Adrenal gland (tissue), 12 donors: Measurements from ENCODE around the gene ALG12. TPM values are rescaled to one million over a fixed set of nuclear protein-coding genes. Genes with fewer than 3 reads are reported as not detected.

ENCODE experiments used
- DNase-seq, 7 donors: peaks; one replicate each; pipeline ENCODE4 v3.0.0-alpha.2; 2019 to 2020
- H3K27ac ChIP-seq, 5 donors: fragments of 200-600 bp; sonication (generic) in 4 of 5; 1 replicate in 3 of 5; 2 replicates in 2 of 5; pipeline versions ENCODE4 v1.5.1 to v1.8.0; 2016 to 2020; ENCODE audit warnings: mild to moderate bottlenecking in 1 of 5
- H3K27me3 ChIP-seq: fragments of 200-600 bp; 2 replicates; pipeline ENCODE4 v1.8.0; 2021
- H3K36me3 ChIP-seq, 2 donors: fragments of 200-600 bp; replicated peaks in 1 of 2; 1 replicate in 1 of 2; 2 replicates in 1 of 2; pipeline versions ENCODE4 v1.5.1 to v1.8.0; 2018 to 2022
- H3K4me1 ChIP-seq, 2 donors: fragments of 200-600 bp; replicated peaks in 1 of 2; 1 replicate in 1 of 2; 2 replicates in 1 of 2; pipeline versions ENCODE4 v1.5.1 to v1.8.0; 2018 to 2021
- H3K4me3 ChIP-seq, 4 donors: fragments of 200-600 bp; sonication (generic) in 3 of 4; one replicate each; pipeline ENCODE4 v1.5.1; 2016 to 2018
- H3K9me3 ChIP-seq, 3 donors: fragments of 200-600 bp; sonication (generic) in 1 of 3; replicated peaks in 1 of 3; 1 replicate in 2 of 3; 2 replicates in 1 of 3; pipeline versions ENCODE4 v1.5.1 to v1.8.0; 2016 to 2021
- CTCF ChIP-seq, 6 experiments: fragments of 450-650 bp in 4 of 6; fragments of 200-600 bp in 2 of 6; sonication (generic) in 1 of 6; IDR thresholded peaks; 1 replicate in 5 of 6; 2 replicates in 1 of 6; pipeline versions ENCODE4 v1.5.1 to v1.8.0; 2016 to 2021; ENCODE audit warnings: antibody characterized with exemption in 6 of 6, mild to moderate bottlenecking in 2 of 6, moderate library complexity in 1 of 6
- POLR2A ChIP-seq, 2 donors: fragments of 450-650 bp; IDR thresholded peaks; one replicate each; pipeline ENCODE4 v1.6.1; 2017; ENCODE audit warnings: antibody characterized with exemption in 2 of 2, mild to moderate bottlenecking in 2 of 2, moderate library complexity in 1 of 2
- WGBS, 4 donors: extraction: QIAGEN DNeasy Blood & Tissue Kit in 2 of 4; methylation state at CpG; one replicate each; pipeline versions ENCODE4 v1.1.5 to v1.1.7; 2013 to 2017; 5-methylcytosine and 5-hydroxymethylcytosine counted together
- intact Hi-C, 2 donors: fragments of 100-400 bp; cut with DNase I; formaldehyde crosslinking; loops; one replicate each; pipeline versions ENCODE4 v1.14.1 to v1.15.0; 2022 to 2023
- polyA plus RNA-seq, 3 donors: library from polyadenylated mRNA; stranded (reverse); fragments of 200-250 nt in 2 of 3; fragments of 350-450 nt in 1 of 3; fragmentation: Illumina TruSeq in 1 of 3; extraction: RNeasy Lipid Tissue Mini Kit (QIAGEN cat#74804) in 1 of 3; gene quantifications; one replicate each; pipeline ENCODE4 v1.2.3, GENCODE V29; 2013 to 2014
- total RNA-seq, 9 donors: library from RNA; depleted of rRNA in 4 of 9; stranded (reverse); fragments of >200 nt in 4 of 9; fragments of 120-200 nt in 1 of 9; fragmentation: NEBNext Ultra II Directional in 1 of 9; extraction: Animal tissue kit (Norgen Biotek cat#: 25700) in 1 of 9; gene quantifications; one replicate each; pipeline versions ENCODE4 v1.1.0 to v1.2.4, GENCODE V29; 2013 to 2023
- donor health status: healthy with polysubstance abuse.
- donor health status: Bipolar disorder and iron deficiency.
- donor health status: DM: yes; HTN: yes; CAD: no.
- donor health status: DM: no; HTN: no; CAD: no.
- donor health status: DM: no; HTN: no; CAD: no.
- donor health status: DM: yes; HTN: yes; CAD: no.

Gene ALG12
- total and polyA plus RNA-seq, 12 donors, result 6.4 to 33.6 (median 18.9) TPM

GRCh38 chr22:49863931-49864330 is 54.3 kb downstream of the ALG12 start:
- H3K4me1 ChIP-seq, result no peaks in the 10 kb centered on the region
- H3K27ac ChIP-seq, result no peak overlapping the region
- intact Hi-C loops, result no loop called here
- no peak overlapping the region for H3K4me3 ChIP-seq
- WGBS, 4 donors, result 58 to 73% (median 65%) methylated on average over 6 to 7 of the region's 7 CpGs
- no peak for DNase-seq
- TF ChIP-seq POLR2A (IDR thresholded peaks at IDR 0.05) (no peak), CTCF (IDR thresholded peaks at IDR 0.05) (no peak)
- H3K9me3 ChIP-seq, result peaks cover 0 to 15% (median 0%) of the 10 kb centered on the region in 3 donors
- H3K27me3 ChIP-seq, result no peaks in the 10 kb centered on the region
- no peaks in the 10 kb centered on the region for H3K36me3 ChIP-seq

- TF ChIP-seq CTCF (IDR thresholded peaks at IDR 0.05), result no peak
- TF ChIP-seq POLR2A (IDR thresholded peaks at IDR 0.05), result no peak
- 77 to 89% (median 84%) methylated on average over 5 of the region's 5 CpGs for WGBS, 4 donors
- Histone ChIP-seq H3K27ac (no peak overlapping the region), H3K4me3 (no peak overlapping the region), H3K4me1 (no peaks in the 10 kb centered on the region), H3K36me3 (no peaks in the 10 kb centered on the region), H3K27me3 (no peaks in the 10 kb centered on the region), H3K9me3 (peaks cover 0 to 15% (median 0%) of the 10 kb centered on the region in 3 donors)
- intact Hi-C loops, result no loop called here
- DNase-seq, result peak in 1 of 7 donors; percentile 8
Observed at GRCh38 chr22:49862496-49862776, 55.8 kb downstream of the ALG12 start.

GRCh38 chr22:49861642-49862495 is 56.4 kb downstream of the ALG12 start:
- intact Hi-C loops, result no loop called here
- H3K27ac ChIP-seq, result no peak overlapping the region
- WGBS, 4 donors, result 90 to 94% (median 93%) methylated on average over 22 to 29 of the region's 29 CpGs
- TF ChIP-seq CTCF (IDR thresholded peaks at IDR 0.05), result no peak
- no peak for TF ChIP-seq POLR2A (IDR thresholded peaks at IDR 0.05)
- no peak overlapping the region for H3K4me3 ChIP-seq
- peaks cover 0 to 15% (median 0%) of the 10 kb centered on the region in 3 donors for H3K9me3 ChIP-seq
- no peaks in the 10 kb centered on the region for H3K36me3 ChIP-seq
- peaks cover 0 to 3% of the 10 kb centered on the region in 2 donors for H3K4me1 ChIP-seq
- H3K27me3 ChIP-seq, result no peaks in the 10 kb centered on the region
- no peak for DNase-seq

- Histone ChIP-seq H3K36me3 (no peaks in the 10 kb centered on the region), H3K4me3 (no peak overlapping the region), H3K27ac (no peak overlapping the region), H3K4me1 (peaks cover 10 to 20% of the 10 kb centered on the region in 2 donors), H3K9me3 (no peaks in the 10 kb centered on the region), H3K27me3 (no peaks in the 10 kb centered on the region)
- WGBS, 4 donors, result 87 to 97% (median 91%) methylated on average over 10 to 14 of the region's 14 CpGs
- no peak for DNase-seq
- TF ChIP-seq POLR2A (IDR thresholded peaks at IDR 0.05) (no peak), CTCF (IDR thresholded peaks at IDR 0.05) (no peak)
- intact Hi-C loops, result loop anchor here (10.0 kb wide), 1 partner anchor 56 kb away; the partner anchor contains the start of genes ALG12 (in 2 of the 2) and CRELD2 (in 2 of the 2)
Observed at GRCh38 chr22:49858827-49859226, 59.4 kb downstream of the ALG12 start.
